GM18520 (cell line): ENCODE measurements around the gene SH2D4B.

ENCODE experiments used
- ATAC-seq: cut with Tn5 transposase; IDR thresholded peaks from one replicate; pipeline ENCODE4 v1.9.1; 2021; ENCODE audit not compliant: unreplicated experiment

The SH2D4B gene

DNA sequence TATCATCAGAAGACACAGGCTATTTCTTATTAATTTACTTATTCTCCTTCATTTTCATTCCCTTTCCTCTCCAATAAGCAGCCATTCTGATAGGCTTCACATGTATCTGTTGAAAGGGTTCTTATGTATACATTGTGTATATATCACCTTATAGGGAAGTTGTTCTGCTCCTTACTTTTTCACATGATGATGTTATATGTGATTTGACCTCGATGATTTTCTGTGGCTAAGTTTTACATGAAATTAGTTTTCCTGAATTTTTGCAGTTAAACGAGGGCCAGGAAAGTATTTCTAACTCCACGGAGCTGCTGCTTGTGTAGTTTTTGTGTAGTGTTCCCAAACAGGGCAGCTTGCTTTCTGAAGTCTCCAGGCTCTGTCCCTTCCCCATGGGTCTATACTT lies 84.5 kb downstream of the SH2D4B start:
- ATAC-seq: no peak

DNA sequence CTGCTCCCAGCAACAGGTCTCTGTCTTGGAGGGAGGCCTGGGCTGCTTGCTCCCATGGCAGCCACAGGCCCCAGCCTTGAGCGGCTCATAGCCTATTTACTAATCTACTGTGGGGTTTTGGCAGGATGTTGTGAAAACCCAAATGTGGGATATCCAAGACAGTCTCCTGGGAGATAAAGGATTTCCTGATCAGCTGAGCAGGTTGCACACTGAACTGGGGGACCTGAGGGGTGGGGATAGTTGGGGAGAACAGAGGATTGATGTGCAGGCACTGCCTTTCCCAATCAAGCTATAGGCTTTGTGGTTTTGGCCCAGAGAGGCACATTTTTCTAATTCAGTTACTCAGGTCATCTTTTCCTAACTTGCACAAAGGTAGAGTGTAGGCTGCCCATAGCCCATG lies 92.6 kb downstream of the SH2D4B start:
- ATAC-seq: no peak

DNA sequence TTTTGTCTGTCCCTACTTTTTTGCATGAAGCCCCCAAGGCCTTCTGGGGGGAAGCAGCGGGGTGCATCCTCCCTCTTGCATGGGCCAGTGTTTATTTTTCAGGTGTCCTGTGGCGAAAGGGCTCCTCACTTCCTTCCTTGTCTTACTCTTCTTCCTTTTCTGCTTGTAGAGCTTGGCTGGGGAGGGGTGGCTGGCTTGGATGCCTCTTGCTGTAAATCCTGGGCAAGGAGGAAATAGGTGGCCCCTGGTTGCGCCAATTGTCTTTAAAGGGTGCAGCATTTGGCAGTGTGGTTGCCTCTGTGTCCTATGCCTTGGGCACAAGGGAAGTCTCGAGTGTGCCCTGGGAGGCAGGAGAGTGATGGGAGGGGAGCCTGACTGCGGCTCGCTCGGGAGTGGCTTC lies 95.0 kb downstream of the SH2D4B start:
- no peak for ATAC-seq

DNA sequence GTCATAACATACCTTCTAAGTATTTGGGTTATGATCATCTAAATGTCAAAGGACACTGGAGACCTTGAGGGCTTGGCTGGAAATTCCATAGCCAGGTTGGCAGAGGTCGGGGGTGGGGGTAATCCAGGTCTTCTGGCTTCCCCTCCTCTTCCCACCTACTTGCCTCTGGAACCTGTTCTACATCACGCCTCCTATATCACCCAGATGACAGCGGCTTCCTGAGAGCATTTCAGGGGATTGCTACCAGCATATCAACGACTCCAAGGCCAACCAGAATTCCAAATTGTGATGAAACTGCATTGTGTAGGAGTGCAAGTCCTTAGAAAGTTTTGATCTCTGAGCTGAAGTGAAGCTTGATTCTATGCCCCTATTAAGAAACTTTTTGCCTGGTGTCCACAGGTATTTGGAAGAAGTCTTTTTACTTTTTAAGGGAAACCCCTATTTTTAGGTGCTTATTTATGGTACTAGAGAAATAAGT lies 95.7 kb downstream of the SH2D4B start:
- ATAC-seq: no peak

DNA sequence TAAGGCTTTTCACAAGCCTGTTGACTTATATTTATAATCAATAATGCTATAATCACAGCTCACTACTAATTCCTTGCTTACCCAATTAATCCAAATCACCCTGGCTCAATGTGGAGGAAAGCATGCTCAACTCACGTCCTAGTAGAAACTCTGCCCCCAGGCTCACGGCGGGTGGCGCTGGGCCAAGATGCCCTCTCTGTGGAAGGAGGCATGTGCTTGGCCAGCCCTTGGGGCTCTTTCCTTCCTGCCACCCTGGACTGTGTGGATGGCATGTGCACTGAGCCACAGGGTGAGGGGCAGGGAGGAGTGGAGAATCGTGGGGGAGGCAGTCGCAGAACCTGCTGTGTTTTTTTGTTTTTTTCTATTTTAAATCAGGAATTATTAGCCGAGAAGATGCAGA lies 96.2 kb downstream of the SH2D4B start:
- ATAC-seq: no peak

DNA sequence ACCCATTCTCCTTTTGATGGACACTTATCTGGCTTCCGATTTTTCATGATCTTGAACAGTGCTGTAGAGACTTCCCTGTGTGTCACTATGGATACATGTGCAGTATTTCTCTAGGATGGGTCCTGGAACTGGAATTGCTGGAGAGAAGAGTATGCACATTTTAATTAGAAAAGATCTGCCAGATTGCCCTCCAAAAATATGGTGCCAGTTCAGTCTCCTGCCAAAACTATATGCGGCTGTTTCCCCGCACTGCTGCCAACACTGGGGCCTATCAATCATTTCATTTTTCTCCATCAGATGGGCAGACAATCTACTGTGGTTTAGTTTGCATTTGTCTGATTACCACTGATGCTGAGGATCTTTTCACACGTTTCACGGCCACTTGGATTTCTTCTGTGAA lies 105.0 kb downstream of the SH2D4B start:
- no peak for ATAC-seq

DNA sequence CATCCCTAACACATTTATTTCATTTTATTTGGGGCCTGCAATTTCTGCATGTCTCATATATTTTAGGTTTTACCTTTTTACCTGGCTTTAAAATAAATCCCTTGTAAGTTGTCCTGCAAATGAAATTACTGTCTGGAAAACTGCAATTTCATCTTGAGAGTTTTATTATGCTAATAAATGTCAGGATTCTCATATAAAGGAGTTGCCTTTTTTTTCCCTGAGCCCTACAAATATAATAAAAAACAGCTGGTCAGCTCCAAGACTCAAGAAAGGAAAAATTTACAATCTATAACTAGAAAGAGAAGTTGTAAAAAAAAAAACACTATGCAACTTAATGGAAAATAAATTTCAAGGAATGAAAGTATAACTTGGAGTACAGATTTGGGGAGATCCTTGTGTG lies 108.7 kb downstream of the SH2D4B start:
- no peak for ATAC-seq

DNA sequence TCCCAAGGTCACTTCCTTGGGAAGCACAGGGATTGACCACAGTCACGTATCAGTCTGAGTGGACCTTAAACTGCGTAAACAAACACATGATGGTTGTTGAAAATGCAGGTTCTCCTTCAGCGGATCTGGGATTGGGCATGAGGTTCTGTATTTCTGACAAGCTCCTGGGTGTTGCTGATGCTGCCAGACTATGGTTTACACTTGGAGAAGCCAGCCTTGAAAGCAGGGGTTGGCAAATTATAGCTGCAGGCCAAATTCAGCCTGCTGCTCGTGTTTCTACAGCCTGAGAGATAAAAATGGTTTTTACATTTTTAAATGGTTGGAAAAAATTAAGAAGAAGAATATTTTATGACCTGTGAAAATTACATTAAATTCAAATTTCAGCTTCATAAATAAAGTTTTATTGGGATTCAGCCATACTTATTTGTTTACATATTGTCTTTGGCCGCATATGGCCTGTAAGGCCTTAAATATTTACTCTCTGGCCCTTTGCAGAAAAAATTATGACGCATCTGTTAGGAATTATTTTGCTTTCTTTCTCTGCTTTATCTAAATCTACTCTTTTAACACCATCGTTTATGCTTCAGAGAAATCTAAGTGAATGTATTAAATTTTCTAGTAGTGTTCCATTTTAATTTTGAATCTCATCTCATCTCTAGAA lies 109.6 kb downstream of the SH2D4B start:
- no peak for ATAC-seq

DNA sequence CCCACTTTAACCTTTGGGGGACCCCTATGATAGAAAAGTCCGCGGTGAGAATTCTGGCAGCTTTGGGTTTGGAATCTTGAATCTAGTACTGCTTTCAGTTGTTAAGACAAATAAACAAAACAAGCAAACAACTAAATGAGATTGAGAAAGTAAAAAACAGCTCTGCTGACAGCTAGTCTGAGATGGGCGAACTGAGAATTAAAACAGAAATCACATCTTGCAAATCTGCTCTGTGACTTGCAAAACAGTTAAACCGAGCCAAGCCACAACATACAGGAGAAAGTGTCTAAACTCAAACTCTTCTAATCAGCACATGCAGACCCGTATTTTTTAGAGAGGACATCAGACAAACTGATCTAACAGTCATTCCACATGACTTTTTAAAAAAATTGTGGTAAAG lies 110.4 kb downstream of the SH2D4B start:
- ATAC-seq: no peak

DNA sequence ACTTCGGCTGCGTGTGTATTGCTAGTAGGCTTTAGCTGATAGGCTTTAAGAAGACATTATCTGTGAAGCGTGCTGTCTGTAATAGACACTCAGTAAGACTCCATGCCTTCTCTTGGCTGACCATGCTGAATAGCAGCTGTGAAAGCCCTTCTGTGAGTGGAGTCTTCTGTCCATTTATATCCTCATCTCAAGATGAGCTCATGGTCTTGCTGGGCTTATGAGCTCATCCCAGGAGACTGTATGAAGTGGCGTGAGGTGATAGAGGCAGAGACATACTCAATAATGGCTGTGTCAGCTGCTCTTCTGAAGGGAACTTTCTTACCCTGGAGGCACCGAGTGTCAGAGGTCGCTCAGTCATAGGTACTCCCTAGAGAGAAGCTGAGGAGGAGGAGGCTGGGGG lies 111.5 kb downstream of the SH2D4B start:
- ATAC-seq: no peak

DNA sequence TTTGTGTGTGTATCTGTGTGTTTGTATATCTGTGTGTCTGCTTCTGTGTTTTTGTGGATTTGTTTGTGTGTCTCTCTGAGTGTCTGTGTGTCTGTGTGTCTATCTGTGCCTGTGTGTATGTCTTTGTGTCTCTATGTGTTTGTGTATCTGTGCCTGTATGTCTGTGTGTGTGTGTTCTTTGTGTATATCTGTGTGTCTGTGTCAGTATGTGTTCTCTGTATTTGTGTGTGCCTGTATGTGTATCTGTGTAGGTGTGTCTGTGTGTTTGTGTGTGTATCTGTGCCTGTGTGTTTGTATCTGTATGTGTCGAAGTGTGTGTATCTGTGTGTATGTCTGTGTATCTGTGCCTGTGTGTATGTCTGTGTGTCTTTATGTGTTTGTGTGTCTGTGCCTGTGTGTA lies 118.2 kb downstream of the SH2D4B start:
- ATAC-seq: no peak

DNA sequence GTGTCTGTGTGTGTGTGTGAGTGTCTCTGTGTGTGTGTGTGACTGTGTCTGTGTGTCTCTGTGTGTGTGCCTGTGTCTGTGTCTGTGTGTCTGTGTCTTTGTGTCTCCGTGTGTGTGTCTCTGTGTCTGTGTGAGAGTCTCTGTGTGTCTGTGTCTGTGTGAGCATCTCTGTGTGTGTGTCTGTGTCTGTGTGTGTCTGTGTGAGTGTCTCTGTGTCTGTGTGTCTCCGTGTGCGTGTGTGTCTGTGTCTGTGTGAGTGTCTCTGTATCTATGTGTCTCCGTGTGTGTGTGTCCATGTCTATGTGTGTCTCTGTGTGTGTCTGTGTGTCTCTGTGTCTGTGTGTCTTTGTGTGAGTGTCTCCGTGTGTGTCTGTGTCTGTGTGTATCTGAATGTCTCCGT lies 120.4 kb downstream of the SH2D4B start:
- no peak for ATAC-seq

DNA sequence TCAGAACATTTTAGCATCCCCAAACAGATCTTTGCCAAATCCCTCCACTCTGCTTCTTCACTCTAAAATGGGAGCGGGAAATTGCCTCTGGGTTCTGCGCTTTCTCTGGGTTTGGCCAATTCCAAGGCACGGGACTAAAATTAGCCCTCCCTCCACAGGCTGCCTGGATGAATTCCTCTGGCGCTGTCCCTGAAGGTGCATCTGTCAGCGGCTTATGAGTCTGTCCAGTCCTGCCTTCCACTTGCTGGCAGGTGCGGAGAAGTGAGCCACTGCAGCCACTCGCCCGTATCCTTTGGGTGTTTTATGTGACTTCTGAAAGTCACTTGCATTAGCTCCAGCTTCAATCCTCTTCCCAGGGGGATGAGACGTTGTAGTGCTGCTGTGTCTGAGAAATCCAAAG lies 121.6 kb downstream of the SH2D4B start:
- ATAC-seq: no peak

DNA sequence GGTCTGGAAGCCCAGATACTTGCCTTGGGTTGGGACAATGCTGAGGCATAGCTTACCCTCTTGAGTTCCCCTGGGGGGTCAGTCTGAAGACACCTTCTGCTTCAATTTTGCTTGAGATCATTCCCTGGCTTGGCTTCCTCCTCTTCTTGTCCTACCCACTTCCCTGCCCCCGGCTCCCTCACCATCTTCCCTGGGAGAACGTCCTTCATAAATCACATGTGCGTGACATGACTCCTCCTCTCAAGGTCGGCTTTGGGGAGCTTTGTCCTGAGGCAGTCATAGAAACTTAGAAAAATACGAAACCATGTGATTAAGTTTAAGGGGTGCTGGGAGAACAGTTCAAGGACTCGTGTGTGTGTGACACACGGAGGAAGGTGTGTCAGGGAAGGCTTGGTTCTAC lies 122.6 kb downstream of the SH2D4B start:
- no peak for ATAC-seq

DNA sequence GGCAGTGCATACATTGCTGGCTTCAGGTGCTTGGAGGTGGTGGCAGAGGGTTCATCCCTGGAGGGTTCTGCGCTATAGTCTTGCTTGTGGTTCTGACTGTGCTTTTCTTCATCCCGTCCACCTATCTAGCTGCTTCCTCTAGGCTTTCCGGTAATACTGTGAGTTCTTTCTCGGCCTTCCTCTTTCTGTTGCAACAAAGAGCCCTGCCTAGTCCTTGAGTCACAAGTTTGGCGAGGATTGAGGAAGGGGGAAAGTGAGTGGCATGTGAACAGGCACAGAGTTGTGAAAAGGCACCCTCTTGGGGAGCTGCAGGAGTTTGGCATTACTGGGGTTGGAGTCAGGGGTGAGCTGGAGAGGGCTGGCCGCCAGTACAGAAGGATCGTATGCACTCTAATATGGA lies 123.0 kb downstream of the SH2D4B start:
- no peak for ATAC-seq

DNA sequence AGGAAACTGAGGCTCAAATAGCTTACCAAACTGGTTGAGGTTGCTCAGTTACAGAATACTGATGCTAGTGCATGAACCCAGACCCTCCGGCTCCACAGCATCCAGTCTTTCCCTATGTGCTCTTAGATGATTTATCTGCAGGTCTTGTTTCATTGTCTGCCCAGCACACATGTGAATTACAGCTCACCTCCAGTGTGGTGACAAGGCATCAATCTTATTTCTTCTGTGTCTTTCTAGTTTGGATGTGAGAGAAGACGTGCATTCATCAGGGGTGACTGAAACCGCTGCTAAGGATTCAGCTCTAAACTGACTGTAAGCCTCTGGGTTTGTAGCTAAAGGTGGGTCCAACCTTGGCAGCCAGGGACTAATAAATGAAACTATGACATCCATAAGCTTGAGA lies 123.8 kb downstream of the SH2D4B start:
- ATAC-seq: no peak

DNA sequence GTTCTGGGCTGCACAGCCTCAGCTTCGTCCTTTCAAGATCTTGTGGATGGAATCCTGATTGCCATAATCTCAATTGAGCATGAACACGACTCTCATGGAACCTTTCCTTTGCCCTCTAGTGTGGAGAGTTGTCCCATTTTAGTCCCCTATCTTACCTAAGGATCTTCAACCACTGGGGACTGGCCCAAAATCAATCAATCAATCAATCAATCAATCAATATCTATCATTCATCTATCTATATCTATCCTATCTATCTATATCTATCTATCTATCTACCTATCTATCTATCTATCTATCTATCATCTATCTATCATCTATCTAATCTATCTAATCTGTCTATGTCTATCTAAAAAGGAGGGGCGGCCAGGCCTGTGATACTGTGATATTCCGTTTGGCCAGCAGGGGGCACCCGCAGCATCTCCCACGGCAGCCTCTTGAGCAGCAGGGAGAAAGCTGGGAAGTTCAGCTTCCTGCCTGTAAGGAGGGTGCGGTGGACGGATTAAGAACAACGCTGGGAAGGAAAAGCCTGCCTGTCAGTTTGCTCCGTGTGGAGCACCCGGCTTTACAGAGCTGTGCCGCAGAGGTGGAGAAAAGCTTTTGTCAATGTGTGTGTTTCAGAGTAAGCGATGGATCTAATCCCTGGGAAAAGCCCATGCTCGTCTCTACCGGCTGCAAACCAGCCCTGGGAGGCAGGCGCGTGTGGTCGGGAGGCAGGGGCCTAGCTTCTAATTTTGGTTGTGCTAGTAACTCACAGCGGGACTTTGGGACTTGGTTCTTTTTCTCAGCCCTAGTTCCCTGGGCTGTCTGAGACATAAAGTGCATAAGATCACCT lies 124.9 kb downstream of the SH2D4B start:
- peak; percentile 55 for ATAC-seq

DNA sequence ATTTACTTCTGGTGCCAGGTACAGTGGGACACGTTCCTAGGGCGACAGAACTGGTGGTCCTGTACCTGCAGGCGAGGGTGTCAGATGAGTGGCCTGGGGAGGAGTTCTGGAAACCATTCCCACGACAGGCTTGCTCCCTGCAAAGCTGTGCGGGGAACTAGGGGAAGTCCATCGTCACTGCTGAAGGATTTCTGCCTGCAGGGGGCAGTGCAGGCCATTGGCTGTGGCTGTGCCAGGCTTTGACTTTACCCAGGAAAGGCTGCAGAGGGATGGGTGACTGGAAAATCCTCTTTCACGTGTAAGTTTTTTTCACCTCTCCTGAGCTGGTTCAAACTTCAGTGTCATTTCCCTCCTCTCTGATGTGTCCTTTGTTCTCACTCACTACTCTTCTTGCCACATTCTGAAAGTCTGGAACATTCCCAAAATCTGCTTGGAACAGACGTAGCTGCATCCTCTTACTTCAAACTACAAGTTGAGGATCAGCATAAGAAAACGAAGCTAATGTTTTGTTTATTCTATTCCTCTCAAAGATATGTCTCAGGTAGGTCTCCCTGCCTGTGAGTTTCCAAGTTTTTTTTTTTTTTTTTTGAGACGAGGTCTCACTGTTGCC lies 126.5 kb downstream of the SH2D4B start:
- ATAC-seq: no peak

DNA sequence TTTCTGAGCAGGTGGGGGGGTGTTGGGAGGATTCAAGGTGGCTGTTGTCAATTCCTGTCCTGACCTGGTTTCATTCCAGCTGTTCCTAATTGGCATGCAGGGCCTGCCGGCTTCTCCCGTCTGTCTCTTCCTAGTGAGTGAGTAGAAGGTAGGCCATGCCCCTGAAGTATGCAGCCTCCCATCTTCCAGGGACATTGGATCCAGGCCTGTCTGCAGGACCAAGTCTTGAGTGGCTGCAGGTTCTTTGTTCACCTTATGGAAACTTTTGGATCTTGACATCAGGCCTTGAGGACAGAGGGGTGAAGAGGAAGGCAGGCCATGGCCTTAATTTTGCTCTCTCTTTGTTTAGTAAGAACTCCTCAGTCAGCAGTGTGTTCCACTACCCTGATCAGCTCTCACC lies 131.8 kb downstream of the SH2D4B start:
- no peak for ATAC-seq

DNA sequence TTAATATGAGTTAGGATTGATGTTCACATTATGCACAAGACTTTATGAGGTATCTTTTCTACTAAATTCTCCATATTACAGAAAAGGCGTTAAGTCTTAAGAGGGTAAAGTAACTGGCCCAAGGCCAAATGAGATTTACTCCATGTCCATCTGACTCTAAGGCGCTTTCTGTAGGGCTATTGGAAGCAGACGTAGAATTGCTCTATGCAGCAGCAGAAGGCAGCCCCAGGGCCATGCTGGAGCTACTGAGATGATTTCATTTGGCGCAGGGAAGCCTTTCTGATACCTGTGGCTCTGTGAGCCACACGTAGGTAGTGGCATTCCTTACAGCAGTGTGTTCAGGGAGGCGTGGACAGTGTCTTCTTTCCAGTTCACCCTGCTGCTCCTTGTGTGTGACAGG lies 133.1 kb downstream of the SH2D4B start:
- ATAC-seq: no peak

DNA sequence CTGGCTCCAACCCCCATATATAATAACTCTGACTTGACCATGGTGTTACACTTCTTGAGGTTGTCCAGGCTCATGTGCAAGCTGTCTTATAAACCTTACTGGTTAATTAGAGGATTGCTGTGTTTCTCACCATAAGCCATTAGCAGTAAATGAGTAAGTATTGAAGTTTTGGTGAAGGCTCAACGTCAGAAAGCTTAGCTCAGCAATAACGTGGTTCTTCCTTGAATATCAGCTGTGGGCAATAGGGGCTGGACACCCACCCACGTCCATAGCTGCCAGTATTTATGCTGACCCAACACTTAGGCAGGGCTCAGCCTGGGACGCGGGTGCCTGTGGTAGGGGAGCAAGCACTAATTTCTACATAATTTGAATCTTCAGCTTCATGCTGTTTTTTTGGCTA lies 134.1 kb downstream of the SH2D4B start:
- no peak for ATAC-seq

DNA sequence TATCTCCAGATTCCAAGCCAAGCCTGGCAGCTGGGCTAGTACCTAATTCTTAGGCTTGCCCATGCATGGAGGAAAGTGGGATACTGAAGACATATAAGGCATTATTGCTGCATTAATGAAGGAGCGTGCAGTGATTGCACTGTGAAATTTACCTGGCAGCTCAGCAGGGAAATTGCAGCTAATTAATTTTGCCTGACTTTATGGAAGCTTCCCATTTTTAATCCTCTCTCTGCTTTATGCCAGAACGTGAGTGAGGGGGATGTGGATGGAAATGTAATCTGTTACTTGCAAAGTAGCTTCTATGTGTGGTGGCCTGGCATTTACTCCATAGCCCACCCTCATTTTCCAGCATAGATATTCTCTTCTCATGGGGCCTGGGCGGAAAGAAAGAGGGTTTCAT lies 134.9 kb downstream of the SH2D4B start:
- no peak for ATAC-seq
